Mesenchymal stem cell (in vitro differentiated cells and primary cell): ENCODE data around the gene DMD.
A peak's percentile ranks its signal among the peaks of the same experiment; 100 is the strongest.

ENCODE experiments used
- DNase-seq: peaks from one replicate; pipeline ENCODE4 v3.0.0-alpha.2; 2013
- H2AFZ ChIP-seq: one replicate; pipeline ENCODE4 v1.6.1; 2013; ENCODE audit warnings: low read depth, mild to moderate bottlenecking, control low read depth, inconsistent platforms, low read length, moderate library complexity
- H2AK5ac ChIP-seq: 2 replicates; pipeline ENCODE4 v1.6.1; 2013; ENCODE audit warnings: low read length, moderate library complexity, mild to moderate bottlenecking, inconsistent platforms; ENCODE audit not compliant: severe bottlenecking
- H2BK120ac ChIP-seq: one replicate; pipeline ENCODE4 v1.6.1; 2013; ENCODE audit warnings: low read depth, mild to moderate bottlenecking, inconsistent platforms, low read length, moderate library complexity
- H2BK12ac ChIP-seq, 2 experiments: one replicate each; pipeline ENCODE4 v1.6.1; 2013; ENCODE audit warnings: inconsistent platforms in 2 of 2, low read length in 2 of 2, mild to moderate bottlenecking in 2 of 2, moderate library complexity in 2 of 2, control low read depth in 1 of 2
- H2BK15ac ChIP-seq: one replicate; pipeline ENCODE4 v1.6.1; 2013; ENCODE audit warnings: mild to moderate bottlenecking, low read depth, inconsistent platforms; ENCODE audit not compliant: poor library complexity, severe bottlenecking
- H2BK5ac ChIP-seq: 2 replicates; pipeline ENCODE4 v1.6.1; 2013; ENCODE audit warnings: low read depth, mild to moderate bottlenecking, low read length, control low read depth, inconsistent platforms; ENCODE audit not compliant: poor library complexity, severe bottlenecking
- H3K14ac ChIP-seq, 2 experiments: one replicate each; pipeline ENCODE4 v1.6.1; 2013; ENCODE audit warnings: inconsistent platforms in 2 of 2, low read length in 2 of 2, control low read depth in 1 of 2, mild to moderate bottlenecking in 1 of 2, moderate library complexity in 1 of 2
- H3K18ac ChIP-seq, 2 experiments: one replicate each; pipeline ENCODE4 v1.6.1; 2013; ENCODE audit warnings: inconsistent platforms in 2 of 2, low read length in 2 of 2, control low read depth in 1 of 2, low read depth in 1 of 2, mild to moderate bottlenecking in 1 of 2
- H3K23ac ChIP-seq, 2 experiments: one replicate each; pipeline ENCODE4 v1.6.1; 2013; ENCODE audit warnings: inconsistent platforms in 2 of 2, low read length in 2 of 2, mild to moderate bottlenecking in 2 of 2, moderate library complexity in 2 of 2, control low read depth in 1 of 2
- H3K27ac ChIP-seq: 2 replicates; pipeline ENCODE4 v1.5.1; 2013; ENCODE audit warnings: mild to moderate bottlenecking, moderate library complexity, low read length, control low read depth, inconsistent platforms; ENCODE audit not compliant: poor library complexity, severe bottlenecking
- H3K27me3 ChIP-seq, 2 experiments: 2 replicates each; pipeline versions ENCODE4 v1.6.1 to v1.7.0; 2013; ENCODE audit warnings: low read length in 2 of 2, mild to moderate bottlenecking in 2 of 2, moderate library complexity in 2 of 2, control low read depth in 1 of 2, inconsistent platforms in 1 of 2; ENCODE audit not compliant: control insufficient read depth in 1 of 2, insufficient read depth in 1 of 2
- H3K36me3 ChIP-seq, 2 experiments: 2 replicates each; pipeline versions ENCODE4 v1.6.1 to v1.7.0; 2013; ENCODE audit warnings: low read length in 2 of 2, control low read depth in 1 of 2, inconsistent platforms in 1 of 2, low read depth in 1 of 2, mild to moderate bottlenecking in 1 of 2; ENCODE audit not compliant: insufficient read depth in 2 of 2, control insufficient read depth in 1 of 2
- H3K4ac ChIP-seq, 2 experiments: one replicate each; pipeline ENCODE4 v1.6.1; 2013; ENCODE audit warnings: inconsistent platforms in 2 of 2, low read length in 2 of 2, mild to moderate bottlenecking in 2 of 2, moderate library complexity in 2 of 2, control low read depth in 1 of 2, low read depth in 1 of 2
- H3K4me1 ChIP-seq: 2 replicates; pipeline ENCODE4 v1.6.1; 2013; ENCODE audit warnings: low read depth, low read length, control low read depth; ENCODE audit not compliant: control insufficient read depth, insufficient read depth
- H3K4me2 ChIP-seq: 2 replicates; pipeline ENCODE4 v1.6.1; 2013; ENCODE audit warnings: low read length, mild to moderate bottlenecking, inconsistent platforms; ENCODE audit not compliant: poor library complexity, severe bottlenecking
- H3K4me3 ChIP-seq, 2 experiments: 2 replicates each; pipeline versions ENCODE4 v1.5.1 to v1.7.0; 2013; ENCODE audit warnings: low read length in 2 of 2, mild to moderate bottlenecking in 2 of 2, control low read depth in 1 of 2, low read depth in 1 of 2; ENCODE audit not compliant: insufficient read depth in 1 of 2
- H3K79me1 ChIP-seq: replicated peaks from 2 replicates; pipeline ENCODE4 v1.6.1; 2013; ENCODE audit warnings: mild to moderate bottlenecking, control low read depth, low read length, inconsistent platforms; ENCODE audit not compliant: poor library complexity, severe bottlenecking
- H3K9ac ChIP-seq: 2 replicates; pipeline ENCODE4 v1.7.0; 2013; ENCODE audit warnings: mild to moderate bottlenecking, low read length, moderate library complexity
- H3K9me3 ChIP-seq: 2 replicates; pipeline ENCODE4 v1.7.0; 2013; ENCODE audit warnings: mild to moderate bottlenecking, low read length; ENCODE audit not compliant: control insufficient read depth
- H4K8ac ChIP-seq: one replicate; pipeline ENCODE4 v1.6.1; 2013; ENCODE audit warnings: inconsistent platforms, mild to moderate bottlenecking, low read length, moderate library complexity
- H4K91ac ChIP-seq: one replicate; pipeline ENCODE4 v1.6.1; 2013; ENCODE audit warnings: mild to moderate bottlenecking, low read length, inconsistent platforms
- WGBS: methylation state at CpG from one replicate; pipeline ENCODE4 v1.1.7; 2013; ENCODE audit warnings: mixed read lengths; 5-methylcytosine and 5-hydroxymethylcytosine counted together

Gene DMD

GRCh38 chrX:31153475-31154047 lies 2057.8 kb downstream of the DMD start:
- Histone ChIP-seq H3K14ac (no peak overlapping the region), H4K8ac (no peak overlapping the region), H3K4me3 (no peak overlapping the region), H3K4ac (no peak overlapping the region), H3K4me2 (no peak overlapping the region), H3K9ac (no peak overlapping the region), H3K23ac (no peak overlapping the region), H3K27ac (no peak overlapping the region), H3K27me3 (no peaks in the 10 kb centered on the region), H3K79me1 (no peaks in the 10 kb centered on the region), H3K4me1 (no peaks in the 10 kb centered on the region), H2AFZ (no peak overlapping the region), H3K36me3 (no peaks in the 10 kb centered on the region), H2AK5ac (no peak overlapping the region), H4K91ac (no peak overlapping the region), H2BK15ac (no peak overlapping the region), H3K18ac (no peak overlapping the region), H2BK12ac (no peak overlapping the region), H3K9me3 (no peaks in the 10 kb centered on the region), H2BK5ac (no peak overlapping the region), H2BK120ac (no peak overlapping the region)
- no CpG with 5 or more reads among the region's 1 CpG for WGBS
- DNase-seq: no peak

- H3K27me3 ChIP-seq: no peaks in the 10 kb centered on the region
- no peak overlapping the region for H3K14ac ChIP-seq
- H3K27ac ChIP-seq: no peak overlapping the region
- H4K8ac ChIP-seq: no peak overlapping the region
- no peaks in the 10 kb centered on the region for H3K79me1 ChIP-seq
- no peak overlapping the region for H2AFZ ChIP-seq
- H3K4ac ChIP-seq: no peak overlapping the region
- H3K9ac ChIP-seq: no peak overlapping the region
- no peak overlapping the region for H2BK5ac ChIP-seq
- no peak for DNase-seq
- no peak overlapping the region for H4K91ac ChIP-seq
- H3K23ac ChIP-seq: no peak overlapping the region
- no peak overlapping the region for H2BK12ac ChIP-seq
- no peak overlapping the region for H3K4me2 ChIP-seq
- no peak overlapping the region for H2BK15ac ChIP-seq
- H2BK120ac ChIP-seq: no peak overlapping the region
- peaks cover 0 to 2% of the 10 kb centered on the region in 2 experiments for H3K36me3 ChIP-seq
- H3K18ac ChIP-seq: no peak overlapping the region
- no peaks in the 10 kb centered on the region for H3K4me1 ChIP-seq
- no peak overlapping the region for H3K4me3 ChIP-seq
- H3K9me3 ChIP-seq: no peaks in the 10 kb centered on the region
- H2AK5ac ChIP-seq: no peak overlapping the region
- 92% methylated on average over 3 of the region's 6 CpGs for WGBS
Observed at GRCh38 chrX:31147175-31147574, 2064.2 kb downstream of the DMD start.

- no peak overlapping the region for H2AK5ac ChIP-seq
- H3K4me2 ChIP-seq: no peak overlapping the region
- no peak overlapping the region for H3K27ac ChIP-seq
- WGBS: no CpG with 5 or more reads among the region's 5 CpGs
- no peak overlapping the region for H3K18ac ChIP-seq
- H4K8ac ChIP-seq: no peak overlapping the region
- no peak overlapping the region for H3K14ac ChIP-seq
- no peaks in the 10 kb centered on the region for H3K36me3 ChIP-seq
- H2BK15ac ChIP-seq: no peak overlapping the region
- no peak overlapping the region for H4K91ac ChIP-seq
- H2BK12ac ChIP-seq: no peak overlapping the region
- H3K79me1 ChIP-seq: no peaks in the 10 kb centered on the region
- H2AFZ ChIP-seq: no peak overlapping the region
- no peak overlapping the region for H3K4ac ChIP-seq
- H3K27me3 ChIP-seq: no peaks in the 10 kb centered on the region
- no peak overlapping the region for H2BK5ac ChIP-seq
- no peak overlapping the region for H2BK120ac ChIP-seq
- H3K23ac ChIP-seq: no peak overlapping the region
- H3K4me3 ChIP-seq: no peak overlapping the region
- peaks cover 3% of the 10 kb centered on the region for H3K9me3 ChIP-seq
- DNase-seq: peak; percentile 3
- H3K4me1 ChIP-seq: no peaks in the 10 kb centered on the region
- H3K9ac ChIP-seq: no peak overlapping the region
Observed at GRCh38 chrX:31139961-31140360, 2071.4 kb downstream of the DMD start.

GRCh38 chrX:31138124-31138523 lies 2073.2 kb downstream of the DMD start:
- Histone ChIP-seq H2BK12ac (no peak overlapping the region), H2BK120ac (no peak overlapping the region), H3K9me3 (peaks cover 3% of the 10 kb centered on the region), H2BK15ac (no peak overlapping the region), H3K27me3 (no peaks in the 10 kb centered on the region), H2AFZ (no peak overlapping the region), H3K27ac (no peak overlapping the region), H3K79me1 (no peaks in the 10 kb centered on the region), H4K8ac (no peak overlapping the region), H2AK5ac (no peak overlapping the region), H3K4me2 (no peak overlapping the region), H3K4me3 (no peak overlapping the region), H3K4me1 (no peaks in the 10 kb centered on the region), H4K91ac (no peak overlapping the region), H3K23ac (no peak overlapping the region), H3K18ac (no peak overlapping the region), H3K9ac (no peak overlapping the region), H3K14ac (no peak overlapping the region), H3K36me3 (no peaks in the 10 kb centered on the region), H3K4ac (no peak overlapping the region), H2BK5ac (no peak overlapping the region)
- DNase-seq: no peak
- 92% methylated on average over 2 of the region's 2 CpGs for WGBS
